H1 (cell line): ENCODE data around the gene KRT77. TPM values are rescaled to one million over a fixed set of nuclear protein-coding genes. Genes with fewer than 3 reads are reported as not detected.

ENCODE experiments used
- CTCF ChIA-PET: fragments of 300-600 bp; sonication (Branson Sonifier 250); formaldehyde crosslinking; loops from one replicate; lab custom pipeline; 2021; ENCODE audit not compliant: partially characterized antibody; lab: Charles Lee
- POLR2A ChIA-PET: fragments of 300-600 bp; sonication (Branson Sonifier 250); formaldehyde crosslinking; loops from one replicate; lab custom pipeline; 2021; ENCODE audit warnings: inconsistent platforms; ENCODE audit not compliant: partially characterized antibody; lab: Charles Lee
- DNase-seq, 2 experiments: peaks; one replicate each; pipeline versions ENCODE4 v3.0.0 to v3.0.0-alpha.2; 2010 to 2022; ENCODE audit warnings: low spot score in 2 of 2, low read depth in 1 of 2, mixed read lengths in 1 of 2
- FAIRE-seq: peaks from 2 replicates; lab custom pipeline; 2011; peaks lifted over from hg19 to GRCh38; lab: Jason Lieb, UNC
- H2AFZ ChIP-seq: 2 replicates; pipeline ENCODE4 v1.8.1; 2012; ENCODE audit warnings: low read length, inconsistent platforms
- H2AK5ac ChIP-seq: 2 replicates; pipeline ENCODE4 v1.6.1; 2013; ENCODE audit warnings: low read depth, low read length
- H2BK120ac ChIP-seq: replicated peaks from 2 replicates; pipeline ENCODE3; 2013; ENCODE audit warnings: low read depth, low read length, inconsistent platforms
- H2BK12ac ChIP-seq: 2 replicates; pipeline ENCODE4 v1.6.1; 2013; ENCODE audit warnings: low read depth, low read length
- H2BK15ac ChIP-seq: 2 replicates; pipeline ENCODE4 v1.6.1; 2013; ENCODE audit warnings: low read length
- H2BK20ac ChIP-seq: 2 replicates; pipeline ENCODE4 v1.6.1; 2013; ENCODE audit warnings: low read length
- H2BK5ac ChIP-seq: 2 replicates; pipeline ENCODE4 v1.6.1; 2013; ENCODE audit warnings: low read depth, low read length
- H3K14ac ChIP-seq: 2 replicates; pipeline ENCODE4 v1.6.1; 2013; ENCODE audit warnings: inconsistent platforms; ENCODE audit not compliant: insufficient read length
- H3K18ac ChIP-seq: 2 replicates; pipeline ENCODE4 v1.6.1; 2013; ENCODE audit warnings: low read length; ENCODE audit errors: extremely low read depth
- H3K23ac ChIP-seq: 2 replicates; pipeline ENCODE4 v1.6.1; 2013; ENCODE audit warnings: inconsistent platforms; ENCODE audit not compliant: insufficient read length
- H3K23me2 ChIP-seq: 2 replicates; pipeline ENCODE4 v1.6.1; 2013; ENCODE audit warnings: low read depth, low read length
- H3K27ac ChIP-seq: 2 replicates; pipeline ENCODE4 v1.6.1; 2011; ENCODE audit warnings: low read depth, low read length, inconsistent platforms
- H3K27me3 ChIP-seq, 4 experiments: replicated peaks in 1 of 4; 1 replicate in 1 of 4; 2 replicates in 3 of 4; pipeline versions ENCODE4 v1.6.1 to v1.8.1; 2011 to 2013; ENCODE audit warnings: low read length in 3 of 4, mild to moderate bottlenecking in 3 of 4, inconsistent platforms in 2 of 4, mixed read lengths in 2 of 4, moderate library complexity in 1 of 4; ENCODE audit not compliant: control insufficient read depth in 3 of 4, insufficient read depth in 3 of 4; ENCODE audit errors: extremely low read depth in 1 of 4
- H3K36me3 ChIP-seq, 4 experiments: 2 replicates each; pipeline versions ENCODE4 v1.6.1 to v1.8.1; 2011 to 2013; ENCODE audit warnings: mild to moderate bottlenecking in 4 of 4, low read length in 3 of 4, moderate library complexity in 2 of 4, control low read depth in 1 of 4, inconsistent platforms in 1 of 4; ENCODE audit not compliant: insufficient read depth in 4 of 4, control insufficient read depth in 2 of 4
- H3K4ac ChIP-seq: replicated peaks from 2 replicates; pipeline ENCODE3; 2013; ENCODE audit warnings: low read length, low read depth, mixed read lengths, inconsistent platforms; ENCODE audit not compliant: insufficient read length
- H3K4me1 ChIP-seq, 4 experiments: replicated peaks in 1 of 4; 1 replicate in 1 of 4; 2 replicates in 3 of 4; pipeline versions ENCODE4 v1.6.1 to v1.8.1; 2011 to 2013; ENCODE audit warnings: low read length in 3 of 4, inconsistent platforms in 2 of 4, mixed read lengths in 1 of 4; ENCODE audit not compliant: insufficient read depth in 4 of 4, control insufficient read depth in 3 of 4
- H3K4me2 ChIP-seq, 2 experiments: 2 replicates each; pipeline versions ENCODE4 v1.6.1 to v1.8.1; 2011 to 2013; ENCODE audit warnings: low read depth in 2 of 2, low read length in 2 of 2, control low read depth in 1 of 2, inconsistent platforms in 1 of 2, mild to moderate bottlenecking in 1 of 2; ENCODE audit not compliant: insufficient read depth in 1 of 2
- H3K4me3 ChIP-seq, 4 experiments: fragments of 200-600, 300-600 bp in 1 of 4; sonication (generic), shearing (Covaris generic), sonication (Bioruptor Twin) in 1 of 4; 2 replicates each; pipeline versions ENCODE4 v1.5.1 to v1.8.1; 2011 to 2016; ENCODE audit warnings: low read length in 4 of 4, low read depth in 3 of 4, control low read depth in 2 of 4, inconsistent platforms in 2 of 4, mild to moderate bottlenecking in 2 of 4, mixed read lengths in 1 of 4, moderate library complexity in 1 of 4; ENCODE audit not compliant: insufficient read depth in 2 of 4; ENCODE audit errors: extremely low read depth in 1 of 4
- H3K56ac ChIP-seq: replicated peaks from 2 replicates; pipeline ENCODE3; 2013; ENCODE audit warnings: low read depth, mild to moderate bottlenecking, mixed read lengths, low read length, inconsistent platforms; ENCODE audit not compliant: insufficient read length
- H3K79me1 ChIP-seq: 2 replicates; pipeline ENCODE4 v1.6.1; 2013; ENCODE audit warnings: low read depth, low read length, control low read depth
- H3K79me2 ChIP-seq, 2 experiments: 2 replicates each; pipeline versions ENCODE4 v1.6.1 to v1.8.1; 2012 to 2013; ENCODE audit warnings: low read length in 2 of 2, mild to moderate bottlenecking in 2 of 2, inconsistent platforms in 1 of 2; ENCODE audit not compliant: insufficient read depth in 2 of 2, control insufficient read depth in 1 of 2
- H3K9ac ChIP-seq, 4 experiments: replicated peaks in 1 of 4; 1 replicate in 1 of 4; 2 replicates in 3 of 4; pipeline versions ENCODE4 v1.6.1 to v1.8.1; 2011 to 2013; ENCODE audit warnings: low read depth in 3 of 4, low read length in 3 of 4, control low read depth in 2 of 4, mild to moderate bottlenecking in 2 of 4, moderate library complexity in 2 of 4, inconsistent platforms in 1 of 4; ENCODE audit errors: extremely low read depth in 1 of 4
- H3K9me3 ChIP-seq, 2 experiments: 2 replicates each; pipeline versions ENCODE4 v1.6.1 to v1.8.1; 2012 to 2013; ENCODE audit warnings: mild to moderate bottlenecking in 2 of 2, moderate library complexity in 2 of 2, control low read depth in 1 of 2, inconsistent platforms in 1 of 2, low read depth in 1 of 2, low read length in 1 of 2, mixed read lengths in 1 of 2; ENCODE audit not compliant: insufficient read depth in 2 of 2
- H4K20me1 ChIP-seq, 2 experiments: replicated peaks in 1 of 2; 2 replicates each; pipeline versions ENCODE3 to v1.8.1; 2011 to 2013; ENCODE audit warnings: inconsistent platforms in 2 of 2, low read length in 2 of 2, mild to moderate bottlenecking in 1 of 2; ENCODE audit not compliant: insufficient read depth in 2 of 2, control insufficient read depth in 1 of 2
- H4K5ac ChIP-seq: 2 replicates; pipeline ENCODE4 v1.6.1; 2013; ENCODE audit warnings: low read length, low read depth, mixed read lengths, inconsistent platforms; ENCODE audit not compliant: insufficient read length
- H4K8ac ChIP-seq: 2 replicates; pipeline ENCODE4 v1.8.0; 2013; ENCODE audit warnings: mild to moderate bottlenecking, moderate library complexity, low read length, inconsistent platforms; ENCODE audit not compliant: insufficient read depth; ENCODE audit errors: extremely low read depth
- H4K91ac ChIP-seq: replicated peaks from 2 replicates; pipeline ENCODE3; 2013; ENCODE audit warnings: low read length, mixed read lengths, inconsistent platforms; ENCODE audit not compliant: insufficient read length
- ATF3 ChIP-seq: IDR thresholded peaks from 2 replicates; pipeline ENCODE4 v1.6.1; 2011; ENCODE audit warnings: low read depth, mild to moderate bottlenecking, low read length; ENCODE audit not compliant: insufficient read depth
- BRCA1 ChIP-seq: IDR thresholded peaks from 2 replicates; pipeline ENCODE4 v1.6.1; 2012; ENCODE audit warnings: low read depth, low read length, improper control_type of control experiment
- CREB1 ChIP-seq: IDR thresholded peaks from 2 replicates; pipeline ENCODE4 v1.6.1; 2012; ENCODE audit warnings: inconsistent platforms
- MAFK ChIP-seq: IDR thresholded peaks from 2 replicates; pipeline ENCODE4 v1.6.1; 2012; ENCODE audit warnings: low read depth, mild to moderate bottlenecking, improper control_type of control experiment, low read length
- RBBP5 ChIP-seq: IDR thresholded peaks from 2 replicates; pipeline ENCODE4 v1.7.1; 2012; ENCODE audit warnings: low read depth, mild to moderate bottlenecking, inconsistent platforms, low read length, moderate library complexity, borderline replicate concordance
- RNF2 ChIP-seq: fragments of 200-900, 300-1000 bp; sonication (generic); IDR thresholded peaks from 2 replicates; pipeline ENCODE4 v1.7.1; 2016; ENCODE audit warnings: borderline replicate concordance, low read depth, mild to moderate bottlenecking, antibody characterized with exemption, low read length; ENCODE audit not compliant: poor library complexity, severe bottlenecking; ENCODE audit errors: missing control alignments
- SUZ12 ChIP-seq: fragments of 200-600 bp; sonication (generic); IDR thresholded peaks from 2 replicates; pipeline ENCODE4 v1.6.1; 2012; ENCODE audit warnings: mild to moderate bottlenecking, inconsistent platforms, low read length, moderate library complexity, mixed read lengths
- USF2 ChIP-seq: IDR thresholded peaks from 2 replicates; pipeline ENCODE4 v1.6.1; 2011; ENCODE audit warnings: low read length, improper control_type of control experiment
- ZNF274 ChIP-seq: IDR thresholded peaks from 2 replicates; pipeline ENCODE4 v1.7.0; 2012; ENCODE audit warnings: low read length, borderline replicate concordance; ENCODE audit errors: extremely low read depth
- WGBS, 2 experiments: shearing (Covaris generic) in 1 of 2; methylation state at CpG; one replicate each; pipeline versions ENCODE4 v1.1.6 to v1.1.7; 2013 to 2015; ENCODE audit warnings: low lambda C conversion rate in 2 of 2, mixed read lengths in 2 of 2, inconsistent platforms in 1 of 2, low coverage in 1 of 2, missing lambda C conversion rate in 1 of 2; ENCODE audit not compliant: insufficient replicate concordance in 2 of 2, insufficient coverage in 1 of 2, insufficient read length in 1 of 2; ENCODE audit errors: extremely low coverage in 1 of 2, missing lambda C conversion rate in 1 of 2; 5-methylcytosine and 5-hydroxymethylcytosine counted together
- polyA plus RNA-seq, 7 experiments: library from polyadenylated mRNA; depleted of rRNA in 3 of 7; stranded (reverse) in 5 of 7; unstranded in 2 of 7; fragments of >200 nt in 5 of 7; fragments of 200-250 nt in 2 of 7; gene quantifications; 1 replicate in 5 of 7; 2 replicates in 1 of 7; 4 replicates in 1 of 7; pipeline versions ENCODE4 v1.2.1 to v1.2.3, GENCODE V29; 2011 to 2013; ENCODE audit warnings: missing spikeins in 2 of 7, mixed read lengths in 2 of 7
- total RNA-seq: library from RNA; stranded (reverse); fragmentation: NEBNext Ultra II Directional; extraction: Animal tissue kit (Norgen Biotek cat#: 25700); gene quantifications from 2 replicates; pipeline ENCODE4 v1.2.1, GENCODE V29; 2021

KRT77 gene
- total and polyA plus RNA-seq, 2 of the 8 experiments (the other 6 are each of a cell fraction or from before 2014, with no cell fraction given): 0.02 TPM; not detected in 1

GRCh38 chr12:52673217-52673616, 30.1 kb downstream of the KRT77 start:
- Histone ChIP-seq H3K79me2 (no peaks in the 10 kb centered on the region), H3K23ac (no peak overlapping the region), H2BK120ac (no peak overlapping the region), H2BK20ac (no peak overlapping the region), H3K56ac (no peak overlapping the region), H2BK15ac (no peak overlapping the region), H4K5ac (no peak overlapping the region), H3K4me3 (no peak overlapping the region), H3K36me3 (no peaks in the 10 kb centered on the region), H2BK5ac (no peak overlapping the region), H2AFZ (no peak overlapping the region), H3K23me2 (no peaks in the 10 kb centered on the region; the same call in 1 of the 2 replicates), H3K9me3 (no peaks in the 10 kb centered on the region), H3K18ac (no peak overlapping the region), H2BK12ac (no peak overlapping the region), H3K4ac (no peak overlapping the region), H3K4me2 (no peak overlapping the region), H3K14ac (no peak overlapping the region), H3K27me3 (no peaks in the 10 kb centered on the region; a peak in 1 of 7 replicates), H3K9ac (no peak overlapping the region), H3K27ac (no peak overlapping the region), H3K4me1 (no peaks in the 10 kb centered on the region), H2AK5ac (no peak overlapping the region), H4K91ac (no peak overlapping the region), H4K20me1 (no peaks in the 10 kb centered on the region), H3K79me1 (no peaks in the 10 kb centered on the region), H4K8ac (no peak overlapping the region)
- CTCF ChIA-PET: interaction anchor here (0.6 to 4.3 kb wide), 19 partner anchors 7 to 281 kb away, joined by 3 to 16 read pairs (median 4); no protein-coding TSS in a partner anchor
- WGBS, 2 experiments: 95% methylated on average over 5 of the region's 5 CpGs; no CpG with 5 or more reads in 1 of the 2 experiments
- no peak for DNase-seq
- POLR2A ChIA-PET: no interaction called here
- FAIRE-seq: no peak
- TF ChIP-seq ATF3: no peak
- no peak for TF ChIP-seq RNF2
- TF ChIP-seq ZNF274: no peak
- TF ChIP-seq USF2: no peak
- no peak for TF ChIP-seq BRCA1
- TF ChIP-seq MAFK: no peak
- no peak for TF ChIP-seq RBBP5
- TF ChIP-seq CREB1: no peak
- no peak for TF ChIP-seq SUZ12
